HepG2 (cell line): ENCODE results near the gene TIPRL. TPM values are rescaled to one million over a fixed set of nuclear protein-coding genes. Genes with fewer than 3 reads are reported as not detected.

Experiments
- ATAC-seq: fragments of 200-7000 bp; cut with Tn5 transposase; 3 replicates; pipeline ENCODE4 v1.9.1; 2020; ENCODE audit warnings: mild to moderate bottlenecking, moderate library complexity
- BruUV-seq: library from RNA; stranded (reverse); fragments of 400-500 nt; replicated peaks from 2 replicates; lab custom pipeline; 2021; lab: Mats Ljungman, UMichigan
- CTCF ChIA-PET: fragments of 300-600 bp; formaldehyde crosslinking; extraction: SDS; loops from one replicate; lab custom pipeline; 2021; ENCODE audit warnings: low total read pairs, inconsistent platforms, low intra/inter-chr PET ratio; lab: Yijun Ruan, JAX
- POLR2A ChIA-PET: fragments of 350-600 bp; sonication (Branson Sonifier 250); formaldehyde crosslinking; loops from one replicate; lab custom pipeline; 2020; ENCODE audit warnings: antibody characterized with exemption, inconsistent platforms; lab: Yijun Ruan, JAX
- DNase-seq: peaks from one replicate; pipeline ENCODE4 v3.0.0-alpha.2; 2015; ENCODE audit warnings: low spot score
- FAIRE-seq: peaks from 3 replicates; lab custom pipeline; 2011; peaks lifted over from hg19 to GRCh38; lab: Jason Lieb, UNC
- H2AFZ ChIP-seq: one replicate; pipeline ENCODE4 v1.6.1; 2011; ENCODE audit warnings: low read length, inconsistent platforms
- H3K27ac ChIP-seq: fragments of 300-600 bp; 3 replicates; pipeline ENCODE4 v1.8.0; 2011; ENCODE audit warnings: mixed run types, mild to moderate bottlenecking, mixed read lengths, low read length, inconsistent platforms; ENCODE audit not compliant: insufficient read depth; ENCODE audit errors: extremely low read length
- H3K27me3 ChIP-seq, 2 experiments: fragments of 200-600 bp in 1 of 2; 2 replicates in 1 of 2; 3 replicates in 1 of 2; pipeline versions ENCODE4 v1.6.0 to v1.8.0; 2011; ENCODE audit warnings: low read length in 2 of 2, mild to moderate bottlenecking in 2 of 2, moderate library complexity in 2 of 2, inconsistent platforms in 1 of 2; ENCODE audit not compliant: insufficient read depth in 2 of 2, control insufficient read depth in 1 of 2
- H3K36me3 ChIP-seq, 2 experiments: fragments of 200-600 bp in 1 of 2; replicated peaks in 1 of 2; 2 replicates in 1 of 2; 3 replicates in 1 of 2; pipeline versions ENCODE4 v1.5.1 to v1.8.0; 2011; ENCODE audit warnings: low read length in 2 of 2, inconsistent platforms in 1 of 2; ENCODE audit not compliant: insufficient read depth in 2 of 2, control insufficient read depth in 1 of 2
- H3K4me1 ChIP-seq: 2 replicates; pipeline ENCODE4 v1.5.1; 2012; ENCODE audit warnings: low read length, inconsistent platforms; ENCODE audit not compliant: insufficient read depth
- H3K4me2 ChIP-seq: 2 replicates; pipeline ENCODE4 v1.6.0; 2011; ENCODE audit warnings: low read depth, low read length, inconsistent platforms
- H3K4me3 ChIP-seq, 3 experiments: fragments of 200-600 bp in 1 of 3; sonication (generic), shearing (Covaris generic) in 1 of 3; replicated peaks in 1 of 3; 2 replicates each; pipeline ENCODE4 v1.5.1; 2011 to 2016; ENCODE audit warnings: low read length in 3 of 3, inconsistent platforms in 2 of 3, low read depth in 2 of 3, mild to moderate bottlenecking in 2 of 3, control low read depth in 1 of 3, mixed read lengths in 1 of 3; ENCODE audit not compliant: insufficient read depth in 1 of 3
- H3K79me2 ChIP-seq: one replicate; pipeline ENCODE4 v1.6.1; 2011; ENCODE audit warnings: low read length, inconsistent platforms; ENCODE audit not compliant: insufficient read depth
- H3K9ac ChIP-seq: 2 replicates; pipeline ENCODE4 v1.6.0; 2011; ENCODE audit warnings: mild to moderate bottlenecking, low read depth, low read length, inconsistent platforms; ENCODE audit not compliant: insufficient read depth
- H3K9me3 ChIP-seq: 2 replicates; pipeline ENCODE4 v1.5.1; 2012; ENCODE audit warnings: mild to moderate bottlenecking, low read length
- H4K20me1 ChIP-seq: 2 replicates; pipeline ENCODE4 v1.6.0; 2011; ENCODE audit warnings: inconsistent platforms, mild to moderate bottlenecking, low read length, moderate library complexity; ENCODE audit not compliant: insufficient read depth
- CEBPB ChIP-seq: IDR thresholded peaks from 2 replicates; pipeline ENCODE4 v1.6.1; 2011; ENCODE audit warnings: low read depth, low read length, improper control_type of control experiment, borderline replicate concordance
- DMAP1 ChIP-seq: IDR thresholded peaks from 2 replicates; pipeline ENCODE4 v1.6.1; 2016
- HNF4G ChIP-seq, 2 experiments: sonication (generic) in 1 of 2; formaldehyde crosslinking in 1 of 2; IDR thresholded peaks; 2 replicates each; pipeline versions ENCODE4 v1.4.0 to v1.6.1; 2011 to 2020; ENCODE audit warnings: borderline replicate concordance in 2 of 2, low read depth in 2 of 2, mild to moderate bottlenecking in 2 of 2, low read length in 1 of 2, missing genetic modification reagents in 1 of 2, moderate library complexity in 1 of 2
- JUN ChIP-seq: sonication (generic); formaldehyde crosslinking; IDR thresholded peaks from 2 replicates; pipeline ENCODE4 v1.4.0; 2020; ENCODE audit warnings: mild to moderate bottlenecking, missing genetic modification reagents
- MIER2 ChIP-seq: IDR thresholded peaks from 2 replicates; pipeline ENCODE4 v1.6.1; 2016; ENCODE audit warnings: missing biosample characterization, missing genetic modification reagents
- SAFB2 ChIP-seq: sonication (generic); formaldehyde crosslinking; IDR thresholded peaks from 2 replicates; pipeline ENCODE4 v1.5.1; 2020; ENCODE audit warnings: missing genetic modification reagents, low read depth, mild to moderate bottlenecking, borderline replicate concordance
- TAF1 ChIP-seq: sonication (generic); formaldehyde crosslinking; IDR thresholded peaks from 2 replicates; pipeline ENCODE4 v1.4.0; 2020; ENCODE audit warnings: missing genetic modification reagents
- TOE1 ChIP-seq: sonication (generic); formaldehyde crosslinking; IDR thresholded peaks from 2 replicates; pipeline ENCODE4 v1.4.0; 2020; ENCODE audit warnings: mild to moderate bottlenecking, missing genetic modification reagents
- YY1 ChIP-seq: IDR thresholded peaks from 2 replicates; pipeline ENCODE4 v1.6.1; 2011; ENCODE audit warnings: low read length, low read depth, moderate library complexity, mild to moderate bottlenecking; ENCODE audit not compliant: insufficient read depth, insufficient replicate concordance
- ZBTB21 ChIP-seq: sonication (generic); formaldehyde crosslinking; IDR thresholded peaks from 2 replicates; pipeline ENCODE4 v1.4.0; 2020; ENCODE audit warnings: missing genetic modification reagents
- ZBTB7B ChIP-seq: sonication (generic); formaldehyde crosslinking; IDR thresholded peaks from 2 replicates; pipeline ENCODE4 v1.4.0; 2020; ENCODE audit warnings: missing genetic modification reagents
- ZFP36L1 ChIP-seq: sonication (generic); formaldehyde crosslinking; IDR thresholded peaks from 2 replicates; pipeline ENCODE4 v1.8.0; 2022; ENCODE audit warnings: mild to moderate bottlenecking, missing genetic modification reagents, moderate library complexity
- ZNF121 ChIP-seq: sonication (generic); formaldehyde crosslinking; IDR thresholded peaks from 2 replicates; pipeline ENCODE4 v1.5.0; 2020; ENCODE audit warnings: mild to moderate bottlenecking, missing genetic modification reagents
- ZSCAN20 ChIP-seq: sonication (generic); formaldehyde crosslinking; IDR thresholded peaks from 2 replicates; pipeline ENCODE4 v1.4.0; 2020; ENCODE audit warnings: missing genetic modification reagents, mild to moderate bottlenecking, borderline replicate concordance
- WGBS: methylation state at CpG from one replicate; pipeline ENCODE4 v1.1.6; 2017; ENCODE audit warnings: low lambda C conversion rate; 5-methylcytosine and 5-hydroxymethylcytosine counted together
- in situ Hi-C: cut with HindIII; loops from 2 replicates; pipeline ENCODE4 v1.10.0; 2017; ENCODE audit warnings: low pct_unique_long_range_greater_than_20kb; ENCODE audit not compliant: extremely low pct_ligation_motif_present
- intact Hi-C: fragments of 100-400 bp; cut with micrococcal nuclease; formaldehyde crosslinking; loops from one replicate; pipeline ENCODE4 v1.10.0; 2022; ENCODE audit not compliant: unreplicated experiment
- polyA plus RNA-seq, 8 experiments: library from polyadenylated mRNA; depleted of rRNA in 3 of 8; stranded (reverse) in 7 of 8; unstranded in 1 of 8; fragments of >200 nt; fragmentation: Illumina TruSeq in 4 of 8; extraction: Trizol in 4 of 8; gene quantifications; 2 replicates each; pipeline versions ENCODE4 v1.2.1 to v1.2.3, GENCODE V29; 2011 to 2016; ENCODE audit warnings: low read depth in 4 of 8, missing spikeins in 1 of 8, mixed read lengths in 1 of 8; ENCODE audit not compliant: insufficient read depth in 1 of 8
- total RNA-seq, 5 experiments: library from RNA; depleted of rRNA; stranded (reverse); fragments of >200 nt; fragmentation: Illumina TruSeq; extraction: Trizol; gene quantifications; 2 replicates each; pipeline ENCODE4 v1.2.3, GENCODE V29; 2016; ENCODE audit warnings: low read depth in 1 of 5
- TF ChIP-seq, protein P1 (sequence below): sonication (generic); formaldehyde crosslinking; IDR thresholded peaks from 2 replicates; pipeline ENCODE4 v1.8.1; 2023; ENCODE audit warnings: mild to moderate bottlenecking, moderate library complexity, missing genetic modification reagents
- TF ChIP-seq, protein P2 (sequence below): sonication (generic); formaldehyde crosslinking; IDR thresholded peaks from 2 replicates; pipeline ENCODE4 v1.4.0; 2020; ENCODE audit warnings: low read depth, mild to moderate bottlenecking, missing genetic modification reagents
- TF ChIP-seq, protein P3 (sequence below): sonication (generic); formaldehyde crosslinking; IDR thresholded peaks from 2 replicates; pipeline ENCODE4 v1.4.0; 2020; ENCODE audit warnings: low read depth, mild to moderate bottlenecking, missing genetic modification reagents

TIPRL gene
- total and polyA plus RNA-seq, 2 of the 13 experiments (the other 11 are each of a cell fraction or from before 2014, with no cell fraction given) = 10.1 to 22.8 TPM

DNA sequence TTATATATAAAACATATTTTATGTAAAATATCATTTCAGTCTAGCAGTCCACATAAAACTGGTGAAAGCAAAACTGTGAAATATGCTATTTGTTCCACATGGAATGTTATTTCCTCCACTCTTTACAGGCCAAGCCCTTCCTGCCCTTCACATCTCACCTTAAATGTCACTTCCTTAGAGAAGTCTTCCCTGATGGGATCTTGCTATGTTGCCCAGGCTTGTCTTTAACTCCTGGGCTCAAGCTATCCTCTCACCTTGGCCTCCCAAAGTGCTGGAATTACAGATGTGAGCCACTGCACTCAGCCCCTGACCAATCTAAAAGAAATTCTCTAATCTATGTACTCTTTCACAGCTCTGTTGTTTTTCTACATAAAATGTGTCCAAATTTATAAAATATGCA is 39.7 kb upstream of the TIPRL start:
- no TSS peak for BruUV-seq
- CTCF ChIA-PET = no interaction called here
- Histone ChIP-seq H3K9me3 (no peaks in the 10 kb centered on the region), H3K4me1 (peaks cover 16% of the 10 kb centered on the region), H3K9ac (no peak overlapping the region), H3K27ac (no peak overlapping the region), H3K36me3 (no peaks in the 10 kb centered on the region), H2AFZ (no peak overlapping the region), H3K27me3 (peaks cover 0 to 32% of the 10 kb centered on the region in 2 experiments; a peak in 4 of 5 replicates), H3K79me2 (no peaks in the 10 kb centered on the region), H3K4me2 (no peak overlapping the region), H3K4me3 (no peak overlapping the region), H4K20me1 (no peaks in the 10 kb centered on the region)
- FAIRE-seq = no peak
- intact Hi-C loops = no loop called here
- TF ChIP-seq ZNF121 = 0 out of 2 replicates have a peak, but pooled peaks have one; percentile 17
- TF ChIP-seq ZBTB7B (CRISPR knock-in tag) = no peak
- TF ChIP-seq SAFB2 (CRISPR knock-in tag) = no peak
- TF ChIP-seq ZFP36L1 (CRISPR knock-in tag) = no peak
- no peak for TF ChIP-seq HNF4G (IDR thresholded peaks at IDR 0.05; ENCODE audit: borderline replicate concordance, low read depth, low read length)
- no peak for TF ChIP-seq HNF4G (CRISPR knock-in tag; IDR thresholded peaks at IDR 0.05; ENCODE audit: borderline replicate concordance, low read depth)
- no peak for ATAC-seq
- no peak for DNase-seq
- in situ Hi-C loops = no loop called here
- POLR2A ChIA-PET = no interaction called here

DNA sequence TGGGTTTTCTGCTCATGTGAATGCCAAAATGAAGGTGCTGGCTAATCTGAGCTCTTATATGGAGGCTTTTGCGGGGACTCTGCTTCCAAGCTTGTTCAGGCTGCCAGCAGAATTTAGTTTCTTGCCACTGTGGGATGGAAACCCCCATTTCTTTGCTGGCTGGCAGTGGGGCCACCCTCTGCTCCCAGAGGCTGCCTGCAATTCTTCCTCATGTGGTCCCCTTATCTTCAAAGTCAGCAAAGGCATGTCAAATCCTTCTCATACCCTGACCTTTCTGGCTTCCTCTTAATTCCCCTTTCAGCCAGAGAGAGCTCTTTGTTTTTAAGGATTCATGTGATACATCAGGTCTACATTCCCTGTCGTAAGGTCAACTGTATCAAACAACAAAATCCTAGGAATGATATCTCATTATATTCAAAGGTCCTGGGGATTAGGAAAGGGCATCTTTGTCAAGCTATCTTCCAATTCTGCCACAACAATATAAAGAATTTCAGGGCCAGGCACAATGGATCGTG is 36.8 kb upstream of the TIPRL start:
- 14% methylated on average over 3 of the region's 3 CpGs for WGBS
- H3K27ac ChIP-seq = no peak overlapping the region
- ChIA-PET CTCF (no interaction called here), POLR2A (no interaction called here)
- peaks cover 0 to 7% of the 10 kb centered on the region in 2 experiments; a peak in 3 of 5 replicates for H3K27me3 ChIP-seq
- in situ Hi-C loops (no loop called here), intact Hi-C loops (no loop called here)
- no peaks in the 10 kb centered on the region for H3K36me3 ChIP-seq
- no peaks in the 10 kb centered on the region for H4K20me1 ChIP-seq
- no peak overlapping the region for H3K4me2 ChIP-seq
- no peak for FAIRE-seq
- no peak overlapping the region for H3K4me3 ChIP-seq
- no peak for ATAC-seq
- no peaks in the 10 kb centered on the region for H3K9me3 ChIP-seq
- no TSS peak for BruUV-seq
- H3K9ac ChIP-seq = no peak overlapping the region
- no peak overlapping the region for H2AFZ ChIP-seq
- peak; percentile 6 for DNase-seq
- H3K4me1 ChIP-seq = peaks cover 10% of the 10 kb centered on the region
- H3K79me2 ChIP-seq = no peaks in the 10 kb centered on the region
- no peak for TF ChIP-seq DMAP1 (CRISPR knock-in tag)
- no peak for TF ChIP-seq MIER2
- TF ChIP-seq YY1 = no peak
- TF ChIP-seq ZBTB21 (CRISPR knock-in tag) = no peak
- TF ChIP-seq JUN (CRISPR knock-in tag) = no peak
- TF ChIP-seq, protein P1, sequence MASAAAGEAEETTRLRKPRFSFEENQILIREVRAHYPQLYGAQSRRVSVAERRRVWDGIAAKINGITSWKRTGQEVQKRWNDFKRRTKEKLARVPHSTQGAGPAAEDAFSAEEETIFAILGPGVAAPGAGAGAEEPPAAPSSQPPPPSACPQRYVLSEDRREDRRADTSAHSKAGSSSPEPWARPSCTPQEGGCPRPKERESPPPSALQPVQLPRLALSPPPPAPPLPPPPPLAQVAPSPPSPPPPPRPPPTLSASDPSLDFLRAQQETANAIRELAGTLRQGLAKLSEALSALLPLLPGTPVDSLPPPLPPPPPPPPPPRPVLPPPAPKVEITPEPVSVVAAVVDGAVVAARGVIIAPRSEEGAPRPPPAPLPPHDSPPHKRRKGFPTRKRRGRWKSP = no peak
- TF ChIP-seq, protein P2, sequence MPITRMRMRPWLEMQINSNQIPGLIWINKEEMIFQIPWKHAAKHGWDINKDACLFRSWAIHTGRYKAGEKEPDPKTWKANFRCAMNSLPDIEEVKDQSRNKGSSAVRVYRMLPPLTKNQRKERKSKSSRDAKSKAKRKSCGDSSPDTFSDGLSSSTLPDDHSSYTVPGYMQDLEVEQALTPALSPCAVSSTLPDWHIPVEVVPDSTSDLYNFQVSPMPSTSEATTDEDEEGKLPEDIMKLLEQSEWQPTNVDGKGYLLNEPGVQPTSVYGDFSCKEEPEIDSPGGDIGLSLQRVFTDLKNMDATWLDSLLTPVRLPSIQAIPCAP (CRISPR knock-in tag) = no peak
- no peak for TF ChIP-seq TAF1
- TF ChIP-seq, protein P3, sequence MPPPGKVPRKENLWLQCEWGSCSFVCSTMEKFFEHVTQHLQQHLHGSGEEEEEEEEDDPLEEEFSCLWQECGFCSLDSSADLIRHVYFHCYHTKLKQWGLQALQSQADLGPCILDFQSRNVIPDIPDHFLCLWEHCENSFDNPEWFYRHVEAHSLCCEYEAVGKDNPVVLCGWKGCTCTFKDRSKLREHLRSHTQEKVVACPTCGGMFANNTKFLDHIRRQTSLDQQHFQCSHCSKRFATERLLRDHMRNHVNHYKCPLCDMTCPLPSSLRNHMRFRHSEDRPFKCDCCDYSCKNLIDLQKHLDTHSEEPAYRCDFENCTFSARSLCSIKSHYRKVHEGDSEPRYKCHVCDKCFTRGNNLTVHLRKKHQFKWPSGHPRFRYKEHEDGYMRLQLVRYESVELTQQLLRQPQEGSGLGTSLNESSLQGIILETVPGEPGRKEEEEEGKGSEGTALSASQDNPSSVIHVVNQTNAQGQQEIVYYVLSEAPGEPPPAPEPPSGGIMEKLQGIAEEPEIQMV (CRISPR knock-in tag) = no peak
- no peak for TF ChIP-seq ZSCAN20 (CRISPR knock-in tag)
- no peak for TF ChIP-seq CEBPB
- TF ChIP-seq TOE1 (CRISPR knock-in tag) = no peak
